SK-N-MC (cell line): Measurements from ENCODE around the gene AHCYL1.
A peak's percentile ranks its signal among the peaks of the same experiment; 100 is the strongest.

Experiments
- DNase-seq: peaks from one replicate; pipeline ENCODE4 v3.0.0-alpha.2; 2011; ENCODE audit warnings: low read depth, low spot score
- H3K27ac ChIP-seq: fragments of 200-600 bp; sonication (generic); 2 replicates; pipeline ENCODE4 v1.5.1; 2016; ENCODE audit warnings: mixed run types
- H3K36me3 ChIP-seq: fragments of 200-600 bp; sonication (generic); 2 replicates; pipeline ENCODE4 v1.6.1; 2017; ENCODE audit warnings: antibody characterized with exemption, low read length, mixed read lengths; ENCODE audit not compliant: insufficient read depth
- H3K4me3 ChIP-seq: fragments of 200-600 bp; sonication (generic); 2 replicates; pipeline ENCODE4 v1.5.1; 2016
- H3K9ac ChIP-seq: fragments of 200-600 bp; sonication (generic); 2 replicates; pipeline ENCODE4 v1.8.0; 2017; ENCODE audit warnings: mixed run types, mixed read lengths; ENCODE audit not compliant: insufficient read length
- H3K9me3 ChIP-seq: fragments of 200-600 bp; sonication (generic); 2 replicates; pipeline ENCODE4 v1.6.1; 2017; ENCODE audit warnings: low read depth, mild to moderate bottlenecking, antibody characterized with exemption, low read length, moderate library complexity, mixed read lengths
- EZH2 ChIP-seq: fragments of 200-600 bp; sonication (generic); IDR thresholded peaks from one replicate; pipeline ENCODE4 v1.6.1; 2017; ENCODE audit warnings: antibody characterized with exemption
- FOXP2 ChIP-seq: optimal IDR thresholded peaks from 2 replicates; pipeline ENCODE3; 2011; ENCODE audit warnings: mild to moderate bottlenecking, moderate library complexity; ENCODE audit not compliant: insufficient read depth; ENCODE audit errors: extremely low read length, control extremely low read depth
- POLR2AphosphoS5 ChIP-seq: IDR thresholded peaks from 2 replicates; pipeline ENCODE4 v1.6.1; 2012; ENCODE audit warnings: mild to moderate bottlenecking, low read depth, low read length, borderline replicate concordance

The AHCYL1 gene

DNA sequence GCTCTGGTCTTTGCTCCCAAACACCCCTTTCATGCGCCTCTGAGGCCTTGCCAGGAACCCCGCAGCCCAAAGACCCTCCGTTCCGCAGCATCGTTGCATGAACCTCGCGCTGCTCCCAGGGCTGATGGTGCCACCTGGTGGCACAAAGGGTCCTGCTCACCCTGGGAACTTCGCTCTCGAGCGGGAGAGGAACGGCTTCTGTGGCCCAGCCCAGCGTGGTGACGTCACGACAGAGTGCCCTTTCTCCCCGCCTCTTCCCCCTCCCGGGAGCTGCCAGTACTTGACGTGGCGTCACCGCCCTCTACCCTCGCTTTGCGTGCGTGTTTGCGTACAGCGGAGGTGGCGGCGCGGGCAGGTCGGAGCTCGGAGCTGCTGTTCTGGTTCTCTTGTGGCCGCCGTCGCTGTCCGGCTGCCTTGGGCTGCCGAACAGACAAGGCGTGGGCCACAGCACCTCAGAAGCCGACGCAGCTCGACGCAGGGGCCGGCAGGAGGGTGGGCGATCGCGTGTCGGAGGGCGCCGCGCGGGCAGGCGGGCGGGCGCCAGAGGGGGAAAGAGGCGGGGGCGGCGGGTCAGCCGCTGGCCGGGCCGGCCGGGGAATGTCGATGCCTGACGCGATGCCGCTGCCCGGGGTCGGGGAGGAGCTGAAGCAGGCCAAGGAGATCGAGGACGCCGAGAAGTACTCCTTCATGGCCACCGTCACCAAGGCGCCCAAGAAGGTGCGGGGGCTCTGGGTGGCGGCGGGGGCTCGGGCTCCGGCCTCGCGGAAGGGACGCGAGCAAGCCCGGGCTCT, at the start of gene AHCYL1:
Gene AHCYL1 (plus strand): TSS at position 310 of the 791 bp plus-strand sequence. CDS start 288 bp downstream, at position 598.
- peaks cover 22% of the 10 kb centered on the region for H3K36me3 ChIP-seq
- peak; percentile 68 for DNase-seq
- peak within 1 kb of the TSS; percentile 48 for H3K27ac ChIP-seq
- H3K4me3 ChIP-seq: peak within 1 kb of the TSS; percentile 79
- TF ChIP-seq FOXP2 (peak; percentile 53), EZH2 (no peak), POLR2AphosphoS5 (peak; percentile 94)
- H3K9ac ChIP-seq: peak within 1 kb of the TSS; percentile 98
- no peaks in the 10 kb centered on the region for H3K9me3 ChIP-seq

GRCh38 chr1:109935451-109935900, 49.1 kb upstream of the AHCYL1 start:
- no peak for DNase-seq
- no peak for TF ChIP-seq POLR2AphosphoS5
- TF ChIP-seq EZH2: no peak
- TF ChIP-seq FOXP2: no peak
- H3K27ac ChIP-seq: no peak overlapping the region
- H3K9ac ChIP-seq: no peak overlapping the region
- H3K4me3 ChIP-seq: no peak overlapping the region
- no peaks in the 10 kb centered on the region for H3K36me3 ChIP-seq
- H3K9me3 ChIP-seq: peaks cover 4% of the 10 kb centered on the region; the same call in 1 of the 2 replicates

DNA sequence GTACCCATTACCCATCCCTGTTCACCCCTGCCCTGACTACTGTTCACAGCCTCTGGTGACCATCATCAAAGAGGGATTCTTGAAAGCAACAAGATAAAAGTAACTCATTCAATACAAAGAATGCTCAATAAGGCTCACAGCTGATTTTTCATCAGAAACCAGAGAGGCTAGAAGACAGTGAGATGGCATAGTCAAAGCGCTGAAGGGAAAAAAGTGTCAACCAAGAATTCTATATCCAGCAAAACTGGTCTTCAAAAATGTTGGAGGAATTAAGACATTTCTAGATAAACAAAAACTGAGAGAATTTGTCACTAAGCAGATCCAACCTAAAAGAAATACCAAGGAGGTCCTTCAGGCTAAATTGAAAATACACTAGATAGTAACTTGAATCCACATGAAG, 46.8 kb upstream of the AHCYL1 start:
- Histone ChIP-seq H3K9me3 (peaks cover 4% of the 10 kb centered on the region; the same call in 1 of the 2 replicates), H3K27ac (no peak overlapping the region), H3K4me3 (no peak overlapping the region), H3K36me3 (no peaks in the 10 kb centered on the region), H3K9ac (no peak overlapping the region)
- DNase-seq: no peak
- TF ChIP-seq EZH2: no peak
- TF ChIP-seq POLR2AphosphoS5: no peak
- no peak for TF ChIP-seq FOXP2

- no peaks in the 10 kb centered on the region for H3K36me3 ChIP-seq
- TF ChIP-seq FOXP2 (no peak), EZH2 (no peak), POLR2AphosphoS5 (no peak)
- H3K4me3 ChIP-seq: no peak overlapping the region
These were observed 46.0 kb upstream of the AHCYL1 start for GRCh38 chr1:109938556-109938955.

DNA sequence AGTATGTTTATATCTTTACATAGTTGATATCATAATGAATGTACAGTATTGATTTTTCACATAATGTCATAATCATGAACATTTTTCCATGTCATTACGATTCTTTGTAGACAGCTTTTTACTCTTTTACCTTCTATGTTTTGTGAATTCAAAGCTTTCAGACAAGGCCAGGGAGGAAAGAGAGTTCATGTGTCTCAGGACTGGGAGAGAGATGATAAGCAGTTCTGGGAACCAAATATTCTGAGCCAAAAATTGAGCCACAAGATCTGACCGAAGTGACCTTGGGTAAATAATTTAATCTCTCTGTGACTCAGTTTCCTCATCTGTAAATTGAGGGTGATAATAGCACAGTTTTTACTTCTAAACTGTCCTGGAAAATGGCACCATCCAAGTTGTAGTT, 42.1 kb upstream of the AHCYL1 start:
- no peak overlapping the region for H3K27ac ChIP-seq
- H3K36me3 ChIP-seq: no peaks in the 10 kb centered on the region
- DNase-seq: no peak
- TF ChIP-seq FOXP2: no peak
- no peak for TF ChIP-seq EZH2
- no peak for TF ChIP-seq POLR2AphosphoS5
- peaks cover 4% of the 10 kb centered on the region; the same call in 1 of the 2 replicates for H3K9me3 ChIP-seq
- no peak overlapping the region for H3K9ac ChIP-seq
- H3K4me3 ChIP-seq: no peak overlapping the region

More at GRCh38 chr1:109938556-109938955, 46.0 kb upstream of the AHCYL1 start:
- H3K9me3 ChIP-seq: peaks cover 4% of the 10 kb centered on the region; the same call in 1 of the 2 replicates
- no peak for DNase-seq
- no peak overlapping the region for H3K27ac ChIP-seq
- H3K9ac ChIP-seq: no peak overlapping the region

GRCh38 chr1:109944541-109944940, 40.0 kb upstream of the AHCYL1 start:
- Histone ChIP-seq H3K4me3 (no peak overlapping the region), H3K9me3 (no peaks in the 10 kb centered on the region), H3K9ac (no peak overlapping the region), H3K36me3 (no peaks in the 10 kb centered on the region), H3K27ac (no peak overlapping the region)
- DNase-seq: no peak
- no peak for TF ChIP-seq EZH2
- no peak for TF ChIP-seq POLR2AphosphoS5
- no peak for TF ChIP-seq FOXP2

DNA sequence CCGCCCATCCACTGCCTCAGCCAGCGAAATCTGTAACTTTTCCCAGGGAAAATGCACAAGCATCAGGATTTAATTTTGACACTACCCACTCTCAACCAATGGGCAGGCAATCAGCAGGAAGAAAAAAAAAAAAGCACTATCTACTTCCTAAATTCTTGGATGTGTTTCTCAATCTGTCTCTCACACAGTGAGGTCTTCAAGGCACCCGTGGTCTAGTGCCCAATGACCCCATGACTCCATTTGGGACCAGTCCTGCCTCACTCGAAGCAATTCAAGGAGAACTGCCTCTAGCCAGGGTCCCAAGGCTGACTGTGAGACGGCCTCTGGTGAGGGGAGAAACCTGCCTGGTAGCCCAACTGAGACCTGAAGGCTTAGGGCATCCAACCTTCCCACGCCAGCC, 38.1 kb upstream of the AHCYL1 start:
- H3K9ac ChIP-seq: no peak overlapping the region
- H3K9me3 ChIP-seq: no peaks in the 10 kb centered on the region
- H3K27ac ChIP-seq: no peak overlapping the region
- TF ChIP-seq EZH2 (no peak), POLR2AphosphoS5 (no peak), FOXP2 (no peak)
- H3K36me3 ChIP-seq: no peaks in the 10 kb centered on the region
- no peak for DNase-seq
- H3K4me3 ChIP-seq: no peak overlapping the region

DNA sequence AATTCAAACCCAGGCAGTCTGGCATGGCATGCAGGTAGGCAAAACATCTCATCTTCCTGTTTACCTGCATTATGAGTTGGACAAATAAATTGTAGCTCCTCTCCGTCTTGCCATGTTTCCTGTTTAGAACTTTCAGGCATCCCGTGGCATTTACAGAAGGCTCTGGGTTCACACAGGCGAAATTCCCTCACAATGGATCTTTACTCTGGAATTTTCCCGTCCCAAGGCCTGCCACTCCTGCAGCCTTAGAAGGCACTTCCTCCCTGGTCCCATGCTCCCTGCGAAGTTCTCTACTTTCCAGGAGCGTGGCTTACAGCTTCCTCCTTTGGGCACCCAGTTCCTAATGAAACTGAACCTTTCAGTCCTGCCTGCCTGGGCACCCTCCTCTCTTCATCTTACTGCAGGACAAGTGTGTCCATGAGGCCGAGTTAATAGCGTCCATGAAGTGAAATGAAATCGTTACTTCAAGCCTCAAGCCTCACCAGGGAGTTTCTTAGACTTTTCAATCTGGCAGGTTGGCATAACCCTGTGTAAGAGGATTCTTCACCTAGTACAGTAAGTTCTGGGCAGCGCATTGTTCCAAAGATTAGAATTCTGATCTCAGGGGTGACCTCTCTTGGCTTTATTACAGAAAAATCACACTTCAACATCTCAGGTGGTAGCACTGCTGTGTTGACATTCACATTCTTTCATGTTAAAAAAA, 36.8 kb upstream of the AHCYL1 start:
- H3K36me3 ChIP-seq: no peaks in the 10 kb centered on the region
- no peaks in the 10 kb centered on the region for H3K9me3 ChIP-seq
- DNase-seq: no peak
- TF ChIP-seq POLR2AphosphoS5: no peak
- TF ChIP-seq EZH2: no peak
- no peak for TF ChIP-seq FOXP2
- peak overlapping the region; percentile 19 for H3K9ac ChIP-seq
- no peak overlapping the region for H3K27ac ChIP-seq
- no peak overlapping the region for H3K4me3 ChIP-seq

GRCh38 chr1:109948285-109948630, 36.3 kb upstream of the AHCYL1 start:
- H3K9me3 ChIP-seq: no peaks in the 10 kb centered on the region
- no peak for TF ChIP-seq FOXP2
- TF ChIP-seq EZH2: no peak
- no peak for TF ChIP-seq POLR2AphosphoS5
- no peaks in the 10 kb centered on the region for H3K36me3 ChIP-seq
- H3K4me3 ChIP-seq: no peak overlapping the region
- peak overlapping the region; percentile 54; the same call in 1 of the 2 replicates for H3K27ac ChIP-seq
- no peak for DNase-seq
- peak overlapping the region; percentile 19 for H3K9ac ChIP-seq
